DMS53 (cell line): ENCODE measurements around the gene FBXO9.
A peak's percentile ranks its signal among the peaks of the same experiment; 100 is the strongest.

Source experiments
- DNase-seq: peaks from one replicate; lab custom pipeline; 2025; lab: John Stamatoyannopoulos, UW

Gene FBXO9

DNA sequence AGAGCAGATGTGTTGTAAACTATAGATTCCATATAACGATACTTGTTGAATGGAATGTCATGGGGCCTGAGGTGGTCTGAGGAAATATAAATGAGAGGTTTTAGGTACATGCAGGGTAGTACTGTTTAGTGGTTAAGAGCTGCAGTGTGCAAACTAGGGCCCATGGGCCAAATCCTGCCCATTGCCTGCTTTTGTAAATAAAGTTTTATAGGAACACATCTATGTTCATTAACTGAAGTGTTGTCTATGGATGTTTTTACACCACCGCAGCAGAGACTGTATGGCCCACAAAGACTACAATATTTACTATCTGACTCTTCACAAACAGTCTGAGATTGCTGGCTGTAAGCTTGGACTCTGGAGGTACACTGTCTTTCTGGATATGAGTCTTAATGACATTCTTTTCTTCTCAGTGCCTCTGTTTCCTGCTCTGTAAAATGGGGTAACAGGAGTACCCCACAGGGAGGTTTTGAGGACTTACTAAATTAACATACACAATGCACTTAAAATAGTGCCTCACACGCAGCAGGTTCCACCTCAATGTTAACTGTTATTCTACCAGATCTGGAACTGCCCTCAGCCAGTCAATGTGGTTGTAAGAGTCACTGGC, 70.9 kb downstream of the FBXO9 start:
- DNase-seq = no peak

DNA sequence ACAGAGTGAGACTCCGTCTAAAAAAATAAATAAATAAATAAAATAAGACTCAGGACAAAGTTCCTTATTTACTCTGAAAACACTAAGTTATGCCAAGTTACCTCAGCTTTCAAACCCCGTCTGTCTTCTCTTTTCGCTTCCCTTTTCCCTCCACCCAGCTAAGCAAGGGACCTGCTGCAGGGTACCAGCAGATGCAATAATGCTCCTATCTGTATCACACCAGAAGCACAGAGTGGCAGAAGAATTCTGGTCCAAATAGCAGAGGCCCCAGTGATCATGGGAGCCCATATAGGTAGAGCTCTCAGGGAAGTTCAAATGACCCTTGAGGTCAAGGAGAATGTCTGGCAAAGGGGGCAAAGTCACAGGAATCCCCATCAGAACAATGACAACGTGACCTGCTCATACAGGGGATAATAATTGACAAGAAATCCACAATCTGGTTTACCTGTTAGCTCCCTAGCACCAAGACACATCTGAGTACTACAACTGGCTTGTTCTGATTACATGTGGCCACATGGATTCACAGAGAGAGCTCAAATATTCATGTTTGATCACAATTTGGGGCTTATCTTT, 74.7 kb downstream of the FBXO9 start:
- no peak for DNase-seq

DNA sequence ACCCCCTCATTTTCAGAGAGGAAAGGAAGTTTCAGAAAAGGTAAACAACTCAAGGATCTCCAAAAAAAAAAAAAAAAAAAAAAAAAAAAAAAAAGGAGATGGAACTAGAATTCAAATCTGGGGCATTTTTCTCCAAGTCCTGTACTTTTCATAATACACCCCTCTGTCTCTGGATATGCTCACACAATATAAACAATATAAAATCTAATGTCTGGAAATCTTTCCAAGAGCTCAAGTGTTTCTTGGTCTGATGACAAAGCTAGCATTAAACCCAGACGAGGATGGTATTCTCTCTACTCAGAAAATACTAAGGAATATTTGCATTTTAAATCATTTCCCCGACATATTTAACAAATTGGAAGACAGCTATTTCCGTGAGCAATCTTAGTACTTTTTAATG, 77.6 kb downstream of the FBXO9 start:
- DNase-seq = no peak

DNA sequence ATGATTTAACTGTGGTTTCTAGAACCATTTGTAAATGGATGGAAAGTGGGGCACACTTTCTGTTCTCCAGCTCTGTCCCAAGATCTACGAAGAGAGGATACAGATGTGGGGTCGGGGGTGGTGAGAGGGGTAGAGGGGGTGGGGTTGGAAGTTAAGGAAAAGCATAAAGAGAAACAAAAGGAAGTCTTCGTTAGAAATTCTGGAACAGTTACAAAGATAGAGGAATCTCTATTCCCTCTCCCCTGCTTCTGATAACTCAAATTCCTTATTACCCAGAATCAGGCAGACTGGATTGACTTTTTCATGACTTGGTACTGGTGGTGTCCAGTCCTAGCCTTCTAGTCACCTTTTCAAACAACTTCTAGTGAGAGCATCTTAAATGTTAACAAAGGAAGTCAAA, 78.5 kb downstream of the FBXO9 start:
- no peak for DNase-seq

DNA sequence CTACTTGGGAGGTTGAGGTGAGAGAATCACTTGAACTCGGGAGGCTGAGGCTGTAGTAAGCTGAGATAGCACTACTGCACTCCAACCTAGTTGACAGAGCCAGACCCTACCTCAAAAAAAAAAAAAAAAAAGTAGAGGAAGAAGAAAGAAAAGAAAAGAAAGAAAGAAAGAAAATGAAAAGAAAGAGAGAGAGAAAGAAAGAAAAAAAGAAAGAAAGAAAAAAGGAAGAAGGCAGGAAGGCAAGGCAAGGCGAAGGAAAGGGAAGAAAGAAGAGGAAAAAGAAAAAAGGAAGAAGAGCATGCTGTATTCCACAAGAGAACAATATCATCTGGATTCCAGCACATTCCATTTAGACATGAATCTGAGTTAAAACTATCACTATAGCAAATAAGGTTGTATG, 79.6 kb downstream of the FBXO9 start:
- no peak for DNase-seq

DNA sequence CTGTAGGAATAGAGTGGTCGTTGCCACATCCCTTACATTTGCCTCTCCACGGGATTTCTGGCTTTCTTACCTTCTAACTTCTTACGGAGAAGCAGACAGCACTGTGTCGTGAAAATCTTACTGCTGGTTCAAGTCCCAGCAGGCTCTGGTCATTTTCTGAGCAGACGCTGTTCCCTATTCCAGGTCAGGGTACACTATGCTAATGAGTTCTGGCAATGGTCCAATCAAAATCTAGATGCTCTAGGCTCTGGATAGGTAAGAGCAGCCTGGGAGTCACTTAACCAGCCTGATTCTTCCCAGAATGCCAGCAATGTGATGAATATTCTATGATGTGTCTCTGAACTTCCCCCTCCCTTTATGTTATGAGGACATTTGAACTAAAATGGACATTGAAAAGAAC, 83.5 kb downstream of the FBXO9 start, which contains the start of gene GCM1:
GCM1 (minus strand) TSS at position 158 of the 400 bp plus-strand sequence. CDS start 3,209 bp downstream, outside the sequence.
- DNase-seq = peak; percentile 11
